DND-41 (cell line): ENCODE measurements around the gene GCH1.
A peak's percentile ranks its signal among the peaks of the same experiment; 100 is the strongest.

Experiments
- ATAC-seq: fragments of 200-7000 bp; cut with Tn5 transposase; 3 replicates; pipeline ENCODE4 v1.9.1; 2021; ENCODE audit warnings: low read depth; ENCODE audit not compliant: insufficient read depth
- DNase-seq: peaks from one replicate; pipeline ENCODE4 v3.0.0-alpha.2; 2020
- H2AFZ ChIP-seq: 2 replicates; pipeline ENCODE4 v1.6.0; 2012; ENCODE audit warnings: low read depth, low read length
- H3K27ac ChIP-seq: 2 replicates; pipeline ENCODE4 v1.5.1; 2012; ENCODE audit warnings: low read length, inconsistent platforms
- H3K27me3 ChIP-seq: fragments of 200-600 bp; sonication (generic); 2 replicates; pipeline ENCODE4 v1.6.0; 2012; ENCODE audit warnings: low read length, mild to moderate bottlenecking, inconsistent platforms; ENCODE audit not compliant: insufficient read depth, poor library complexity
- H3K36me3 ChIP-seq: 2 replicates; pipeline ENCODE4 v1.5.1; 2012; ENCODE audit warnings: low read length, inconsistent platforms; ENCODE audit not compliant: insufficient read depth
- H3K4me1 ChIP-seq: 2 replicates; pipeline ENCODE4 v1.5.1; 2012; ENCODE audit warnings: mild to moderate bottlenecking, low read length; ENCODE audit not compliant: insufficient read depth
- H3K4me2 ChIP-seq: 2 replicates; pipeline ENCODE4 v1.6.0; 2012; ENCODE audit warnings: mild to moderate bottlenecking, moderate library complexity, low read length, inconsistent platforms; ENCODE audit not compliant: insufficient read depth
- H3K4me3 ChIP-seq, 2 experiments: fragments of 200-600 bp in 1 of 2; shearing (Covaris generic) in 1 of 2; 2 replicates each; pipeline ENCODE4 v1.5.1; 2012 to 2016; ENCODE audit warnings: inconsistent platforms in 2 of 2, low read length in 2 of 2, mild to moderate bottlenecking in 2 of 2, low read depth in 1 of 2, moderate library complexity in 1 of 2
- H3K79me2 ChIP-seq: 2 replicates; pipeline ENCODE4 v1.6.0; 2012; ENCODE audit warnings: low read length, inconsistent platforms; ENCODE audit not compliant: insufficient read depth
- H3K9ac ChIP-seq: 2 replicates; pipeline ENCODE4 v1.6.0; 2012; ENCODE audit warnings: low read depth, mild to moderate bottlenecking, inconsistent platforms, low read length, moderate library complexity
- H3K9me3 ChIP-seq: 2 replicates; pipeline ENCODE4 v1.5.1; 2012; ENCODE audit warnings: low read length, moderate library complexity, mild to moderate bottlenecking, inconsistent platforms; ENCODE audit not compliant: insufficient read depth, severe bottlenecking
- H4K20me1 ChIP-seq: 2 replicates; pipeline ENCODE4 v1.6.0; 2012; ENCODE audit warnings: low read length; ENCODE audit not compliant: insufficient read depth
- EZH2 ChIP-seq: IDR thresholded peaks from 3 replicates; pipeline ENCODE4 v1.6.1; 2012; ENCODE audit warnings: borderline replicate concordance, low read depth, mild to moderate bottlenecking, moderate library complexity, low read length, inconsistent platforms; ENCODE audit not compliant: severe bottlenecking
- TF ChIP-seq, protein P1 (sequence below): IDR thresholded peaks from 2 replicates; pipeline ENCODE4 v1.5.1; 2012; ENCODE audit warnings: borderline replicate concordance, low read length, moderate library complexity, mild to moderate bottlenecking; ENCODE audit not compliant: poor library complexity, severe bottlenecking; ENCODE audit errors: extremely low read depth

The GCH1 gene, protein sequence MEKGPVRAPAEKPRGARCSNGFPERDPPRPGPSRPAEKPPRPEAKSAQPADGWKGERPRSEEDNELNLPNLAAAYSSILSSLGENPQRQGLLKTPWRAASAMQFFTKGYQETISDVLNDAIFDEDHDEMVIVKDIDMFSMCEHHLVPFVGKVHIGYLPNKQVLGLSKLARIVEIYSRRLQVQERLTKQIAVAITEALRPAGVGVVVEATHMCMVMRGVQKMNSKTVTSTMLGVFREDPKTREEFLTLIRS

DNA sequence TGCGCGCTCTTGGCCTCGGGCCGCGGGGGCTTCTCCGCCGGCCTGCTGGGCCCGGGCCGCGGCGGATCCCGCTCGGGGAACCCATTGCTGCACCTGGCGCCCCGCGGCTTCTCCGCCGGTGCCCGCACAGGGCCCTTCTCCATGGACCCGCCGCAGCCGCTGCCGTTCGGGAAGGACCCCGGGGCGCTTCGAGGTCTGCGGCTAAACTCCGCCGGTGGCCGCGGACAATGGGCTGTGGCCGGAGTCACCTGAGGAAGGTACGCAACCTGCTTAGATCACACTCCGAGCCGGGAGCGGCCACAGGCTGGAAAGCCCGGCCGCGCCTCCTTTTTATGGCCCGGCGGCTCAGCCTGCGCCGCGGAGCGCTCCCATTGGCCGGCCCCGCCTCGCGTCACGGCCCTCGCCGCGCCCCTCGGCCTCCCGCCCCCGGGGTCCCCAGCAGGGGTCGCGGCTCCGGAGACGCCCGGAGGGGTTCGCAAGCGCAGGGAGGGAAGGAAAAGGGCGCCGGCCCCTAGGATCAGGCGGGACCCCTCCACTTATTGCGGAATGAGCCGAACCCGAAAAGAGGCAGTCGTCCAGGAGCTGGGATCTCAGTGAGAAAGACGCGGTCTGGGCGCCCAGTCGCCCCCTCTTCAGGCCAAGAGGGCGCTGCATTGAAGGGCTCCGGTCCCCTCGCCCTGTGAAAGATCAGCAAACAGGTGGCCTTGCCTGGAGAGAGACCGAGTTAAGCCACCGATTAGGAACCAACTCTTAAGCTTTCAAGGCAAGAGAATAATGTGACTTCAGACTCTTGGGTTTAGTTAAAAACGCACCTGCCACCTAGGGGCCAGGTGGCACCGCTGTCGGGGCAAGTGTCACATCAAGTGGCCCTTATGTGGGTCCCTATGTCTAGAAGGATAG, at the start of gene GCH1:
GCH1 (minus strand) TSS at position 306 of the 900 bp plus-strand sequence; CDS start at position 143, 163 bp downstream.
- TF ChIP-seq EZH2: no peak
- TF ChIP-seq, protein P1, sequence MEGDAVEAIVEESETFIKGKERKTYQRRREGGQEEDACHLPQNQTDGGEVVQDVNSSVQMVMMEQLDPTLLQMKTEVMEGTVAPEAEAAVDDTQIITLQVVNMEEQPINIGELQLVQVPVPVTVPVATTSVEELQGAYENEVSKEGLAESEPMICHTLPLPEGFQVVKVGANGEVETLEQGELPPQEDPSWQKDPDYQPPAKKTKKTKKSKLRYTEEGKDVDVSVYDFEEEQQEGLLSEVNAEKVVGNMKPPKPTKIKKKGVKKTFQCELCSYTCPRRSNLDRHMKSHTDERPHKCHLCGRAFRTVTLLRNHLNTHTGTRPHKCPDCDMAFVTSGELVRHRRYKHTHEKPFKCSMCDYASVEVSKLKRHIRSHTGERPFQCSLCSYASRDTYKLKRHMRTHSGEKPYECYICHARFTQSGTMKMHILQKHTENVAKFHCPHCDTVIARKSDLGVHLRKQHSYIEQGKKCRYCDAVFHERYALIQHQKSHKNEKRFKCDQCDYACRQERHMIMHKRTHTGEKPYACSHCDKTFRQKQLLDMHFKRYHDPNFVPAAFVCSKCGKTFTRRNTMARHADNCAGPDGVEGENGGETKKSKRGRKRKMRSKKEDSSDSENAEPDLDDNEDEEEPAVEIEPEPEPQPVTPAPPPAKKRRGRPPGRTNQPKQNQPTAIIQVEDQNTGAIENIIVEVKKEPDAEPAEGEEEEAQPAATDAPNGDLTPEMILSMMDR: peak; percentile 58
- Histone ChIP-seq H4K20me1 (no peaks in the 10 kb centered on the region; the same call in 1 of the 2 replicates), H3K4me2 (peak within 1 kb of the TSS; percentile 99), H3K36me3 (no peaks in the 10 kb centered on the region), H3K4me3 (peak within 1 kb of the TSS; percentile 58 to 94), H3K27ac (peak within 1 kb of the TSS; percentile 68), H3K79me2 (peaks cover 11% of the 10 kb centered on the region), H2AFZ (peak within 1 kb of the TSS; percentile 86), H3K27me3 (no peaks in the 10 kb centered on the region), H3K9me3 (no peaks in the 10 kb centered on the region), H3K9ac (peak within 1 kb of the TSS; percentile 72), H3K4me1 (peaks cover 24% of the 10 kb centered on the region)
- DNase-seq: peak; percentile 78
- peak; percentile 82 for ATAC-seq

DNA sequence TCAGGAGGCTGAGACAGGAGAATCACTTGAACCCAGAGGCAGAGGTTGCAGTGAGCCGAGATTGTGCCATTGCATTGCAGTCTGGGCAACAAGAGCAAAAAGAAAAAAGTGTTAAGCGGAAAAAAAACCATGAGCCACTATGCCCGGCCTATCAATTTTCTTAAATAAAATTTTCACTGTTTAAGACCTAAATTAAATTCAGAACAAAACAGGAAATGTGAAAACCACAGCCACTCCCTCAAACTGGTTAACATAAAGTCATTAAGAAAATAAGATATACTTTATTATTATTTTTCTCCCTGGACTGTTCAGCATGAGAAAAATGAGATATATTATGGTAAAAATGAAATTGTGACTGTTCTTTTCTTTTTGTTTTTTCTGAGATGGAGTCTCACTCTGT, 44.6 kb upstream of the GCH1 start:
- TF ChIP-seq EZH2: no peak
- TF ChIP-seq, protein P1: no peak
- Histone ChIP-seq H3K27me3 (no peaks in the 10 kb centered on the region), H3K4me3 (no peak overlapping the region), H3K4me2 (no peak overlapping the region), H3K9ac (no peak overlapping the region), H3K79me2 (no peaks in the 10 kb centered on the region), H3K36me3 (peaks cover 63% of the 10 kb centered on the region), H3K9me3 (no peaks in the 10 kb centered on the region), H3K27ac (no peak overlapping the region), H2AFZ (no peak overlapping the region), H4K20me1 (no peaks in the 10 kb centered on the region), H3K4me1 (no peaks in the 10 kb centered on the region)
- DNase-seq (no peak), ATAC-seq (no peak)

DNA sequence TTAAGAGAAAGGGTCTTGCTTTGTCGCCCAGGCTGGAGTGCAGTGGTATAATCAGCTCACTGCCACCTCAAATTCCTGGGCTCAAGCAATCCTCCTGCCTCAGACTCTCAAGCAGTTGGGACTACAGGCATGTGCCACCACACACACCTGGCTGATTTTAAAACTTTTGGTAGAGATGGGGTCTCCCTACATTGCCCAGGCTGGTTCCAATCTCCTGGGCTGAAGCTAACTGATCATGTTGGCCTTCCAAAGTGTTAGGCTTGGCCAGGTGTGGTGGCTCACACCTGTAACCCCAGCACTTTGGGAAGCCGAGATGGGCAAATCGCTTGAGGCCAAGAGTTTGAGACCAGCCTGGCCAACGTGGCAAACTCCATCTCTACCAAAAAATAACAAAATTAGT, 43.9 kb upstream of the GCH1 start:
- no peaks in the 10 kb centered on the region for H4K20me1 ChIP-seq
- no peaks in the 10 kb centered on the region for H3K4me1 ChIP-seq
- no peak overlapping the region for H3K4me2 ChIP-seq
- no peak overlapping the region for H3K27ac ChIP-seq
- ATAC-seq: no peak
- H3K79me2 ChIP-seq: no peaks in the 10 kb centered on the region
- TF ChIP-seq, protein P1: no peak
- no peak for TF ChIP-seq EZH2
- H3K9ac ChIP-seq: no peak overlapping the region
- peaks cover 66% of the 10 kb centered on the region for H3K36me3 ChIP-seq
- DNase-seq: no peak
- H3K27me3 ChIP-seq: no peaks in the 10 kb centered on the region
- H3K4me3 ChIP-seq: no peak overlapping the region
- H2AFZ ChIP-seq: no peak overlapping the region
- H3K9me3 ChIP-seq: no peaks in the 10 kb centered on the region
